PC-3 (cell line): ENCODE data around the gene NME4. TPM values are rescaled to one million over a fixed set of nuclear protein-coding genes. Genes with fewer than 3 reads are reported as not detected.

Experiments used
- ATAC-seq: fragments of 200-7000 bp; cut with Tn5 transposase; 2 replicates; pipeline ENCODE4 v1.9.1; 2020; ENCODE audit warnings: mild to moderate bottlenecking, moderate library complexity
- BruUV-seq: library from RNA; stranded (reverse); fragments of 400-500 nt; replicated peaks from 2 replicates; lab custom pipeline; 2021; lab: Mats Ljungman, UMichigan
- CTCF ChIA-PET: fragments of 300-600 bp; sonication (Branson Sonifier 250); formaldehyde crosslinking; loops from one replicate; lab custom pipeline; 2022; ENCODE audit warnings: antibody characterized with exemption; lab: Charles Lee
- POLR2A ChIA-PET: fragments of 300-600 bp; sonication (Branson Sonifier 250); formaldehyde crosslinking; loops from one replicate; lab custom pipeline; 2022; ENCODE audit warnings: antibody characterized with exemption; ENCODE audit not compliant: unreplicated experiment; lab: Charles Lee
- DNase-seq: peaks from one replicate; pipeline ENCODE4 v3.0.0-alpha.2; 2015
- H2AFZ ChIP-seq: fragments of 300-600 bp; sonication (generic); 2 replicates; pipeline ENCODE4 v1.6.0; 2016; ENCODE audit warnings: antibody characterized with exemption, low read length
- H3F3A ChIP-seq: fragments of 300-600 bp; sonication (generic); one replicate; pipeline ENCODE4 v1.6.0; 2017; ENCODE audit warnings: antibody characterized with exemption, low read length, control low read depth, mild to moderate bottlenecking; ENCODE audit not compliant: unreplicated experiment
- H3K27ac ChIP-seq: fragments of 300-600 bp; sonication (generic); 2 replicates; pipeline ENCODE4 v1.5.1; 2016; ENCODE audit warnings: mild to moderate bottlenecking, low read length
- H3K27me3 ChIP-seq: fragments of 300-600 bp; sonication (generic); 2 replicates; pipeline ENCODE4 v1.6.1; 2016; ENCODE audit warnings: low read length, mixed read lengths
- H3K36me3 ChIP-seq: fragments of 300-600 bp; sonication (generic); 2 replicates; pipeline ENCODE4 v1.6.1; 2016; ENCODE audit warnings: low read depth, mixed run types, low read length, mixed read lengths
- H3K4me1 ChIP-seq: fragments of 300-600 bp; sonication (generic); 2 replicates; pipeline ENCODE4 v1.5.1; 2016; ENCODE audit warnings: low read length; ENCODE audit not compliant: insufficient read depth
- H3K4me2 ChIP-seq: fragments of 300-600 bp; sonication (generic); 2 replicates; pipeline ENCODE4 v1.6.0; 2016; ENCODE audit warnings: low read length
- H3K4me3 ChIP-seq: fragments of 300-600 bp; sonication (generic); 2 replicates; pipeline ENCODE4 v1.5.1; 2016; ENCODE audit warnings: mild to moderate bottlenecking, low read length, mixed read lengths
- H3K79me2 ChIP-seq: fragments of 300-600 bp; sonication (generic); 2 replicates; pipeline ENCODE4 v1.6.1; 2017; ENCODE audit warnings: low read length, mixed read lengths
- H3K9ac ChIP-seq: fragments of 300-600 bp; sonication (generic); 2 replicates; pipeline ENCODE4 v1.6.0; 2016; ENCODE audit warnings: mild to moderate bottlenecking, low read length
- H3K9me2 ChIP-seq: fragments of 300-600 bp; sonication (generic); replicated peaks from 2 replicates; pipeline ENCODE4 v1.6.1; 2016; ENCODE audit warnings: mixed run types, low read length, mixed read lengths
- H3K9me3 ChIP-seq: fragments of 300-600 bp; sonication (generic); 2 replicates; pipeline ENCODE4 v1.6.1; 2016; ENCODE audit warnings: low read length, mixed read lengths
- H4K20me1 ChIP-seq: fragments of 300-600 bp; sonication (generic); 2 replicates; pipeline ENCODE4 v1.6.1; 2016; ENCODE audit warnings: low read length, mixed read lengths
- CTCF ChIP-seq: fragments of 300-600 bp; sonication (generic); conservative IDR thresholded peaks from 2 replicates; pipeline ENCODE4 v1.5.1; 2017; ENCODE audit warnings: antibody characterized with exemption, low read depth, mild to moderate bottlenecking, low read length
- EZH2 ChIP-seq: fragments of 300-600 bp; sonication (generic); IDR thresholded peaks from one replicate; pipeline ENCODE4 v1.6.1; 2017; ENCODE audit warnings: antibody characterized with exemption, mild to moderate bottlenecking, low read length; ENCODE audit not compliant: unreplicated experiment
- EZH2phosphoT487 ChIP-seq: fragments of 300-600 bp; sonication (generic); IDR thresholded peaks from 2 replicates; pipeline ENCODE4 v1.6.1; 2018; ENCODE audit warnings: mild to moderate bottlenecking, antibody characterized with exemption, low read length, borderline replicate concordance
- intact Hi-C: fragments of 100-400 bp; cut with micrococcal nuclease; formaldehyde crosslinking; loops from 2 replicates; pipeline ENCODE4 v1.9.0; 2023
- total RNA-seq: library from RNA; depleted of rRNA; stranded (reverse); fragments of >200 nt; gene quantifications from 2 replicates; pipeline ENCODE4 v1.2.3, GENCODE V29; 2014

Gene NME4
- total RNA-seq, 1 experiment from 2014 or later, result 182 TPM

- H3K79me2 ChIP-seq, result no peaks in the 10 kb centered on the region
- H3K27me3 ChIP-seq, result no peaks in the 10 kb centered on the region
- no peak overlapping the region for H3K4me3 ChIP-seq
- CTCF ChIA-PET, result no interaction called here
- no peaks in the 10 kb centered on the region for H3K9me3 ChIP-seq
- no peak overlapping the region for H2AFZ ChIP-seq
- no peak for DNase-seq
- H3K9me2 ChIP-seq, result no peaks in the 10 kb centered on the region
- intact Hi-C loops, result no loop called here
- no peak overlapping the region for H3K27ac ChIP-seq
- no peak overlapping the region for H3K4me2 ChIP-seq
- POLR2A ChIA-PET, result no interaction called here
- no peaks in the 10 kb centered on the region for H3F3A ChIP-seq
- TF ChIP-seq EZH2phosphoT487 (no peak), CTCF (no peak), EZH2 (no peak)
- no TSS peak for BruUV-seq
- no peak for ATAC-seq
- H3K36me3 ChIP-seq, result no peaks in the 10 kb centered on the region
- no peaks in the 10 kb centered on the region for H4K20me1 ChIP-seq
- H3K9ac ChIP-seq, result no peak overlapping the region
- H3K4me1 ChIP-seq, result peaks cover 2% of the 10 kb centered on the region; the same call in 1 of the 2 replicates
Observed at GRCh38 chr16:359067-359763, 37.8 kb upstream of the NME4 start.

- ChIA-PET POLR2A (no interaction called here), CTCF (no interaction called here)
- H3K9me2 ChIP-seq, result no peaks in the 10 kb centered on the region
- no peaks in the 10 kb centered on the region for H3K9me3 ChIP-seq
- H3K79me2 ChIP-seq, result no peaks in the 10 kb centered on the region
- no peaks in the 10 kb centered on the region for H3F3A ChIP-seq
- BruUV-seq, result no TSS peak
- H2AFZ ChIP-seq, result no peak overlapping the region
- no peaks in the 10 kb centered on the region for H4K20me1 ChIP-seq
- no peaks in the 10 kb centered on the region for H3K27me3 ChIP-seq
- no peak for TF ChIP-seq CTCF
- no peak for TF ChIP-seq EZH2
- TF ChIP-seq EZH2phosphoT487, result no peak
- no peak for DNase-seq
- H3K36me3 ChIP-seq, result no peaks in the 10 kb centered on the region
- intact Hi-C loops, result no loop called here
- H3K9ac ChIP-seq, result no peak overlapping the region
- no peak overlapping the region for H3K27ac ChIP-seq
- no peak overlapping the region for H3K4me3 ChIP-seq
- no peak for ATAC-seq
- H3K4me2 ChIP-seq, result no peak overlapping the region
- peaks cover 2% of the 10 kb centered on the region; the same call in 1 of the 2 replicates for H3K4me1 ChIP-seq
Observed at GRCh38 chr16:359871-360697, 36.9 kb upstream of the NME4 start.
